ENCODE results near the gene MMP13. TPM values are rescaled to one million over a fixed set of nuclear protein-coding genes. Genes with fewer than 3 reads are reported as not detected.
"Not testable (repeated sequence)": the region's sequence is repeated elsewhere in the genome, so short reads cannot be mapped to it uniquely, and the experiment has no call there.

MMP13 gene
- polyA plus RNA-seq, 5 donors = 0.06 to 0.10 TPM; not detected in 3

DNA sequence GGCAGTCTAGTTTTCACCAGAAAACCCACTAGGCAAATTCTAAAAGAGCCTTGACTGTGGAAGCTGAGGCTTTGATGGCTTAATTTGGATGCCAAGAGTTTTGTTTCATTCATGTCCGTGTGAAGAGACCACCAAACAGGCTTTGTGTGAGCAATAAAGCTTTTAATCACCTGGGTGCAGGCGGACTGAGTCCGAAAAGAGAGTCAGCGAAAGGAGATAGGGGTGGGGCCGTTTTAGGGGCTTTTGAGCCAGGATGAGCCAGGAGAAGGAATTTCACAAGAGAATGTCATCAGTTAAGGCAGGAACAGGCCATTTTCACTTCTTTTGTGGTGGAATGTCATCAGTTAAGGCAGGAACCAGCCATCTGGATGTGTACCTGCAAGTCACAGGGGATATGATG is 51.6 kb downstream of the MMP13 start:
- not testable (repeated sequence) for DNase-seq

DNA sequence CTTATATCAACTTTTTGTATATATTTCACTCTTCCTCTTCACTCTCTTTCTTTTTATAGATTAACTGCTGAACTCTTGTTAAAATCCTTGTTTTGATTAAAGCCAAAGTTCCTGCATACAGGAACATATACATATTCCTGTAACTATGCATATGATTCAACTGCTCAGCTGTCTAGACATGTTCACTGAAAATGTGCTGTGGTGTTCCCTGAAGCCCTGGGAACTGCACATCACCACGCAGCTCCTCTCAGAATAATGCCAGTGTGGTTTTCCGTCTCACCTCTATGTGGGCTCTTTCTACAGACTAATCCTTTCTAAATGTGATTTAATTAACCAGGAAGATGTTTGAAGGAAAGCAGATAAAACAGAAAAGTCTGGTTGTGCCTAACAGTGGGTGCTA is 55.2 kb downstream of the MMP13 start:
- DNase-seq = no peak

Other genes starting within 250 kb of the MMP13 start
- not detected for gene MMP27, start 250.0 kb downstream of the MMP13 start, polyA plus RNA-seq (ENCODE audit: insufficient read depth in 1 of 5, insufficient read length in 5 of 5, low replicate concordance in 1 of 5)
- gene MMP8, start 230.8 kb downstream of the MMP13 start, polyA plus RNA-seq (ENCODE audit: insufficient read depth in 1 of 5, insufficient read length in 5 of 5, low replicate concordance in 1 of 5) = under 1 TPM in 4 of 5 donors, not detected in 1; 0.05 to 0.26 (median 0.16) TPM
- gene MMP10, start 175.1 kb downstream of the MMP13 start, polyA plus RNA-seq (ENCODE audit: insufficient read depth in 1 of 5, insufficient read length in 5 of 5, low replicate concordance in 1 of 5) = 1 to 10 TPM in 3 of 5 donors, under 1 TPM in 2; 0.45 to 2.4 (median 1.8) TPM
- gene MMP1, start 157.6 kb downstream of the MMP13 start, polyA plus RNA-seq (ENCODE audit: insufficient read depth in 1 of 5, insufficient read length in 5 of 5, low replicate concordance in 1 of 5) = 1 to 10 TPM; 1.2 to 8.3 (median 2.9) TPM
- not detected for gene MMP3, start 112.1 kb downstream of the MMP13 start, polyA plus RNA-seq (ENCODE audit: insufficient read depth in 1 of 5, insufficient read length in 5 of 5, low replicate concordance in 1 of 5)
- gene MMP12, start 80.8 kb downstream of the MMP13 start, polyA plus RNA-seq (ENCODE audit: insufficient read depth in 1 of 5, insufficient read length in 5 of 5, low replicate concordance in 1 of 5) = not detected
- 10 to 100 TPM; 31.0 to 39.2 (median 38.0) TPM for gene DCUN1D5, start 136.4 kb upstream of the MMP13 start, polyA plus RNA-seq (ENCODE audit: insufficient read depth in 1 of 5, insufficient read length in 5 of 5, low replicate concordance in 1 of 5)
- 10 to 100 TPM; 26.2 to 36.6 (median 35.4) TPM for gene DYNC2H1, start 153.7 kb upstream of the MMP13 start, polyA plus RNA-seq (ENCODE audit: insufficient read depth in 1 of 5, insufficient read length in 5 of 5, low replicate concordance in 1 of 5)